KMS-11 (cell line): ENCODE data around the gene SLC26A8.

Source experiments
- H2AFZ ChIP-seq: fragments of 200-600 bp; sonication (generic); 2 replicates; pipeline ENCODE4 v1.6.1; 2016; ENCODE audit warnings: antibody characterized with exemption, mixed run types, low read depth
- H3K27ac ChIP-seq: fragments of 200-600 bp; sonication (generic); 2 replicates; pipeline ENCODE4 v1.6.1; 2016; ENCODE audit warnings: mild to moderate bottlenecking, mixed run types
- H3K27me3 ChIP-seq: fragments of 200-600 bp; sonication (generic); 2 replicates; pipeline ENCODE4 v1.6.1; 2017; ENCODE audit warnings: mild to moderate bottlenecking, low read depth, mixed run types, moderate library complexity; ENCODE audit not compliant: insufficient read depth
- H3K36me3 ChIP-seq: fragments of 200-600 bp; sonication (generic); 2 replicates; pipeline ENCODE4 v1.6.1; 2017; ENCODE audit warnings: mild to moderate bottlenecking, mixed run types; ENCODE audit not compliant: insufficient read depth
- H3K4me1 ChIP-seq: fragments of 200-600 bp; sonication (generic); 2 replicates; pipeline ENCODE4 v1.6.1; 2016; ENCODE audit warnings: mild to moderate bottlenecking, low read depth, mixed run types; ENCODE audit not compliant: poor library complexity, severe bottlenecking
- H3K4me2 ChIP-seq: fragments of 200-600 bp; sonication (generic); 2 replicates; pipeline ENCODE4 v1.7.0; 2016; ENCODE audit warnings: mild to moderate bottlenecking, mixed run types
- H3K4me3 ChIP-seq: fragments of 200-600 bp; sonication (generic); IDR thresholded peaks from 2 replicates; pipeline ENCODE4 v1.6.1; 2017; ENCODE audit warnings: low read depth, low read length, mixed read lengths; ENCODE audit not compliant: insufficient read depth
- H3K79me2 ChIP-seq: fragments of 200-600 bp; sonication (generic); 2 replicates; pipeline ENCODE4 v1.6.1; 2016; ENCODE audit warnings: low read depth, mixed run types; ENCODE audit not compliant: insufficient read depth
- H3K9ac ChIP-seq: fragments of 200-600 bp; sonication (generic); 2 replicates; pipeline ENCODE4 v1.6.1; 2016; ENCODE audit warnings: mild to moderate bottlenecking, mixed run types
- H4K20me1 ChIP-seq: fragments of 200-600 bp; sonication (generic); 2 replicates; pipeline ENCODE4 v1.6.1; 2016; ENCODE audit warnings: mild to moderate bottlenecking, mixed run types; ENCODE audit not compliant: insufficient read depth
- TF ChIP-seq, protein P1 (sequence below): fragments of 200-600 bp; sonication (generic); conservative IDR thresholded peaks from 2 replicates; pipeline ENCODE4 v1.6.1; 2017; ENCODE audit warnings: low read depth, mild to moderate bottlenecking, antibody characterized with exemption, low read length, moderate library complexity, mixed read lengths

Gene SLC26A8

GRCh38 chr6:36052097-36052496 is 27.7 kb upstream of the SLC26A8 start:
- Histone ChIP-seq H3K27me3 (no peaks in the 10 kb centered on the region), H3K27ac (no peak overlapping the region), H4K20me1 (peaks cover 3% of the 10 kb centered on the region; the same call in 1 of the 2 replicates), H3K9ac (no peak overlapping the region), H3K4me2 (no peak overlapping the region), H3K4me1 (peaks cover 23% of the 10 kb centered on the region), H3K36me3 (no peaks in the 10 kb centered on the region), H2AFZ (no peak overlapping the region), H3K79me2 (peaks cover 37% of the 10 kb centered on the region), H3K4me3 (no peak overlapping the region)
- TF ChIP-seq, protein P1, sequence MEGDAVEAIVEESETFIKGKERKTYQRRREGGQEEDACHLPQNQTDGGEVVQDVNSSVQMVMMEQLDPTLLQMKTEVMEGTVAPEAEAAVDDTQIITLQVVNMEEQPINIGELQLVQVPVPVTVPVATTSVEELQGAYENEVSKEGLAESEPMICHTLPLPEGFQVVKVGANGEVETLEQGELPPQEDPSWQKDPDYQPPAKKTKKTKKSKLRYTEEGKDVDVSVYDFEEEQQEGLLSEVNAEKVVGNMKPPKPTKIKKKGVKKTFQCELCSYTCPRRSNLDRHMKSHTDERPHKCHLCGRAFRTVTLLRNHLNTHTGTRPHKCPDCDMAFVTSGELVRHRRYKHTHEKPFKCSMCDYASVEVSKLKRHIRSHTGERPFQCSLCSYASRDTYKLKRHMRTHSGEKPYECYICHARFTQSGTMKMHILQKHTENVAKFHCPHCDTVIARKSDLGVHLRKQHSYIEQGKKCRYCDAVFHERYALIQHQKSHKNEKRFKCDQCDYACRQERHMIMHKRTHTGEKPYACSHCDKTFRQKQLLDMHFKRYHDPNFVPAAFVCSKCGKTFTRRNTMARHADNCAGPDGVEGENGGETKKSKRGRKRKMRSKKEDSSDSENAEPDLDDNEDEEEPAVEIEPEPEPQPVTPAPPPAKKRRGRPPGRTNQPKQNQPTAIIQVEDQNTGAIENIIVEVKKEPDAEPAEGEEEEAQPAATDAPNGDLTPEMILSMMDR, result no peak

DNA sequence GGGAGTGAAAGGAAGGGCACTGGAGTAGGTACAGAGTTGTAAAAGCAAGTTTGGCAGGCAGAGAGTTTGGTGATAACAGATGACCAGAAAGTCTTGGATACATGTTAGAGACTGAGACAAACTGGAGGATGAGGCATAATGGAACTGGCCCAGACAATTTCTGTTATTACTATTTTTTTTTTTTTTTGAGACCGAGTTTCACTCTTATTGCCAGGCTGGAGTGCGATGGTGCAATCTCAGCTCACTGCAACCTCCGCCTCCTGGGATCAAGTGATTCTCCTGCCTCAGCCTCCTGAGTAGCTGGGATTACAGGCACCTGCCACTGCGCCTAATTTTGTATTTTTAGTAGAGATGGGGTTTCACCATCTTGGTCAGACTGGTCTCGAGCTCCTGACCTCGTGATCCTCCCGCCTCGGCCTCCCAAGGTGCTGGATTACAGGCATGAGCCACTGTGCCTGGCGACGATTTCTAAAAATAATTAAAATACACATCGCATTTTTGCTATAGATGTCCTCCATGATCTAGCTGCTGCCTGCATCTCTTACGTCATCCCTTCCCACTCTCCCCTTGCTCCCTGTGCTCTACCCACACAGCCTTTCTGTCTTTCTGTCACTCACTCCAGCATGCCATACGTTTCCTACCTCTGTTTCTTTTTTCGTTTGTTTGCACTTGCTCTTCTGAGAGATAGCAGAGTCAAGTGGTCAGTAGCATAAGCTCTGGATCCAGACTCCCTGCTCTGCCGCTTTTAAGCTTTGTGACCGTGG is 26.7 kb upstream of the SLC26A8 start:
- TF ChIP-seq, protein P1, result no peak
- peaks cover 41% of the 10 kb centered on the region for H3K79me2 ChIP-seq

GRCh38 chr6:36050305-36050704 is 25.9 kb upstream of the SLC26A8 start:
- H3K27me3 ChIP-seq, result no peaks in the 10 kb centered on the region
- peaks cover 3% of the 10 kb centered on the region; the same call in 1 of the 2 replicates for H4K20me1 ChIP-seq
- H3K4me3 ChIP-seq, result no peak overlapping the region
- no peaks in the 10 kb centered on the region for H3K36me3 ChIP-seq
- no peak overlapping the region for H3K4me2 ChIP-seq
- no peak overlapping the region for H3K27ac ChIP-seq
- peaks cover 43% of the 10 kb centered on the region for H3K79me2 ChIP-seq
- H3K4me1 ChIP-seq, result peaks cover 18% of the 10 kb centered on the region
- H3K9ac ChIP-seq, result no peak overlapping the region
- H2AFZ ChIP-seq, result no peak overlapping the region
- TF ChIP-seq, protein P1, result no peak

More for the DNA sequence above, 26.7 kb upstream of the SLC26A8 start:
- Histone ChIP-seq H4K20me1 (peaks cover 3% of the 10 kb centered on the region; the same call in 1 of the 2 replicates), H3K27me3 (no peaks in the 10 kb centered on the region), H3K4me3 (no peak overlapping the region), H3K4me2 (no peak overlapping the region), H3K9ac (no peak overlapping the region), H3K27ac (no peak overlapping the region), H2AFZ (no peak overlapping the region), H3K36me3 (no peaks in the 10 kb centered on the region), H3K4me1 (peaks cover 23% of the 10 kb centered on the region)

- no peak overlapping the region for H2AFZ ChIP-seq
- H3K9ac ChIP-seq, result no peak overlapping the region
- peaks cover 3% of the 10 kb centered on the region; the same call in 1 of the 2 replicates for H4K20me1 ChIP-seq
- no peak overlapping the region for H3K4me3 ChIP-seq
- TF ChIP-seq, protein P1, result no peak
- H3K79me2 ChIP-seq, result peaks cover 50% of the 10 kb centered on the region
- peaks cover 10% of the 10 kb centered on the region for H3K4me1 ChIP-seq
- no peaks in the 10 kb centered on the region for H3K36me3 ChIP-seq
- H3K4me2 ChIP-seq, result no peak overlapping the region
- no peaks in the 10 kb centered on the region for H3K27me3 ChIP-seq
- no peak overlapping the region for H3K27ac ChIP-seq
Observed at GRCh38 chr6:36049582-36049981, 25.1 kb upstream of the SLC26A8 start.
